ENCODE data around the gene SND1. TPM values are rescaled to one million over a fixed set of nuclear protein-coding genes. Genes with fewer than 3 reads are reported as not detected.

Gene SND1
- total RNA-seq, 1 experiment from 2014 or later: 274 TPM

DNA sequence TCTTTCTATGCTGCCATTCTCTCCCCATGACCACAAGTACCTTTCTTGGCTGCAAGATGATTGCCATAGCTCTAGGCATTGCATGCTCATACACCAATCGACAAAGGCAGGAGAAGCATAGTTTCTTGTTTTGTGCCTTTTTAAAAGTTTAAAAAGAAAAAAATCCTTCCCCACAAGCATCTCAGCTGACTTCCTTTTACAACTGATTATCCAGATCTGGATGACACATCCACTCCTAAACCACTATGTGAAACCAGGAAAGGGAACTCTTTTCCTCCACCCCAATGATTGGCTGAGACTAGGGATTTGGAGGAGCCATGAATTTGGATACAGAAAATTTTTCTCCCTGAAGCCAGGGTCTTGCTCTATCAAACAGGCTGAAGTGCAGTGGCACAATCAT is 393.8 kb downstream of the SND1 start:
- H3K27me3 ChIP-seq (replicated peaks; ENCODE audit: control insufficient read depth, insufficient read depth, low read length): no peaks in the 10 kb centered on the region
- no TSS peak for BruUV-seq (replicated peaks)
- Mint-ChIP-seq H3K4me3 (ENCODE audit: unreplicated experiment) (no peak overlapping the region), H3K36me3 (ENCODE audit: insufficient read depth, unreplicated experiment) (peaks cover 54% of the 10 kb centered on the region), H3K27ac (ENCODE audit: unreplicated experiment) (no peak overlapping the region), H3K9me3 (ENCODE audit: unreplicated experiment) (no peaks in the 10 kb centered on the region), H3K27me3 (ENCODE audit: insufficient read depth, unreplicated experiment) (no peaks in the 10 kb centered on the region), H3K4me1 (ENCODE audit: low read depth, unreplicated experiment) (no peaks in the 10 kb centered on the region)
- H3K4me1 ChIP-seq: no peaks in the 10 kb centered on the region
- CTCF ChIA-PET: no interaction called here
- DNase-seq: no peak
- no peaks in the 10 kb centered on the region; the same call in none of the 2 replicates for H3K36me3 ChIP-seq (ENCODE audit: control insufficient read depth, insufficient read depth, low read length)
- no peak overlapping the region for H3K4me3 ChIP-seq (ENCODE audit: low read depth, low read length)
- H3K9me3 ChIP-seq: no peaks in the 10 kb centered on the region
- intact Hi-C loops (cut with micrococcal nuclease; ENCODE audit: unreplicated experiment): no loop called here
- TF ChIP-seq, protein P1, sequence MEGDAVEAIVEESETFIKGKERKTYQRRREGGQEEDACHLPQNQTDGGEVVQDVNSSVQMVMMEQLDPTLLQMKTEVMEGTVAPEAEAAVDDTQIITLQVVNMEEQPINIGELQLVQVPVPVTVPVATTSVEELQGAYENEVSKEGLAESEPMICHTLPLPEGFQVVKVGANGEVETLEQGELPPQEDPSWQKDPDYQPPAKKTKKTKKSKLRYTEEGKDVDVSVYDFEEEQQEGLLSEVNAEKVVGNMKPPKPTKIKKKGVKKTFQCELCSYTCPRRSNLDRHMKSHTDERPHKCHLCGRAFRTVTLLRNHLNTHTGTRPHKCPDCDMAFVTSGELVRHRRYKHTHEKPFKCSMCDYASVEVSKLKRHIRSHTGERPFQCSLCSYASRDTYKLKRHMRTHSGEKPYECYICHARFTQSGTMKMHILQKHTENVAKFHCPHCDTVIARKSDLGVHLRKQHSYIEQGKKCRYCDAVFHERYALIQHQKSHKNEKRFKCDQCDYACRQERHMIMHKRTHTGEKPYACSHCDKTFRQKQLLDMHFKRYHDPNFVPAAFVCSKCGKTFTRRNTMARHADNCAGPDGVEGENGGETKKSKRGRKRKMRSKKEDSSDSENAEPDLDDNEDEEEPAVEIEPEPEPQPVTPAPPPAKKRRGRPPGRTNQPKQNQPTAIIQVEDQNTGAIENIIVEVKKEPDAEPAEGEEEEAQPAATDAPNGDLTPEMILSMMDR (IDR thresholded peaks at IDR 0.05; ENCODE audit: insufficient read depth in 1 of 2, low read depth in 1 of 2, low read length in 1 of 2, severe bottlenecking in 1 of 2, unreplicated experiment in 1 of 2): no peak
- POLR2A ChIA-PET: no interaction called here

GRCh38 chr7:128052404-128052803 is 400.4 kb downstream of the SND1 start:
- no peaks in the 10 kb centered on the region for H3K27me3 Mint-ChIP-seq (ENCODE audit: insufficient read depth, unreplicated experiment)
- DNase-seq: no peak
- BruUV-seq (replicated peaks): no TSS peak
- no peaks in the 10 kb centered on the region for H3K27me3 ChIP-seq (replicated peaks; ENCODE audit: control insufficient read depth, insufficient read depth, low read length)
- peaks cover 35% of the 10 kb centered on the region for H3K36me3 Mint-ChIP-seq (ENCODE audit: insufficient read depth, unreplicated experiment)
- no peaks in the 10 kb centered on the region for H3K36me3 ChIP-seq (ENCODE audit: control insufficient read depth, insufficient read depth, low read length)
- no peaks in the 10 kb centered on the region for H3K4me1 Mint-ChIP-seq (ENCODE audit: low read depth, unreplicated experiment)
- H3K4me3 Mint-ChIP-seq (ENCODE audit: unreplicated experiment): no peak overlapping the region
- intact Hi-C loops (cut with micrococcal nuclease; ENCODE audit: unreplicated experiment): no loop called here
- TF ChIP-seq, protein P1 (IDR thresholded peaks at IDR 0.05; ENCODE audit: insufficient read depth in 1 of 2, low read depth in 1 of 2, low read length in 1 of 2, severe bottlenecking in 1 of 2, unreplicated experiment in 1 of 2): no peak
- H3K9me3 ChIP-seq: no peaks in the 10 kb centered on the region
- no peaks in the 10 kb centered on the region for H3K4me1 ChIP-seq
- no peak overlapping the region for H3K27ac Mint-ChIP-seq (ENCODE audit: unreplicated experiment)
- H3K9me3 Mint-ChIP-seq (ENCODE audit: unreplicated experiment): no peaks in the 10 kb centered on the region
- ChIA-PET CTCF (interaction anchor here (0.6 kb wide), 1 partner anchor 157 kb away, joined by 6 read pairs; no protein-coding TSS in a partner anchor), POLR2A (no interaction called here)
- H3K4me3 ChIP-seq (ENCODE audit: low read depth, low read length): no peak overlapping the region

GRCh38 chr7:128053023-128053422 is 401.0 kb downstream of the SND1 start:
- Mint-ChIP-seq H3K9me3 (ENCODE audit: unreplicated experiment) (no peaks in the 10 kb centered on the region), H3K36me3 (ENCODE audit: insufficient read depth, unreplicated experiment) (peaks cover 32% of the 10 kb centered on the region), H3K27ac (ENCODE audit: unreplicated experiment) (no peak overlapping the region), H3K27me3 (ENCODE audit: insufficient read depth, unreplicated experiment) (no peaks in the 10 kb centered on the region), H3K4me3 (ENCODE audit: unreplicated experiment) (no peak overlapping the region), H3K4me1 (ENCODE audit: low read depth, unreplicated experiment) (no peaks in the 10 kb centered on the region)
- Histone ChIP-seq H3K4me3 (ENCODE audit: low read depth, low read length) (no peak overlapping the region), H3K4me1 (no peaks in the 10 kb centered on the region), H3K36me3 (ENCODE audit: control insufficient read depth, insufficient read depth, low read length) (no peaks in the 10 kb centered on the region), H3K9me3 (no peaks in the 10 kb centered on the region), H3K27me3 (replicated peaks; ENCODE audit: control insufficient read depth, insufficient read depth, low read length) (no peaks in the 10 kb centered on the region)
- no peak for DNase-seq
- intact Hi-C loops (cut with micrococcal nuclease; ENCODE audit: unreplicated experiment): no loop called here
- no TSS peak for BruUV-seq (replicated peaks)
- ChIA-PET POLR2A (no interaction called here), CTCF (no interaction called here)
- TF ChIP-seq, protein P1 (IDR thresholded peaks at IDR 0.05; ENCODE audit: insufficient read depth in 1 of 2, low read depth in 1 of 2, low read length in 1 of 2, severe bottlenecking in 1 of 2, unreplicated experiment in 1 of 2): no peak
